HepG2 (cell line): ENCODE data around the gene MRPS7. TPM values are rescaled to one million over a fixed set of nuclear protein-coding genes. Genes with fewer than 3 reads are reported as not detected.

ENCODE experiments used
- CEBPG ChIP-seq: IDR thresholded peaks from 2 replicates; pipeline ENCODE4 v1.6.1; 2016
- CREB1 ChIP-seq, 2 experiments: fragments of 450-650 bp in 1 of 2; IDR thresholded peaks; 2 replicates each; pipeline ENCODE4 v1.6.1; 2016 to 2017; ENCODE audit warnings: control low read depth in 1 of 2, mild to moderate bottlenecking in 1 of 2, missing compliant biosample characterization in 1 of 2, missing genetic modification characterization in 1 of 2
- GATA4 ChIP-seq: sonication (generic); IDR thresholded peaks from 2 replicates; pipeline ENCODE4 v1.6.1; 2016; ENCODE audit warnings: antibody characterized with exemption, low read depth, borderline replicate concordance
- IRF2 ChIP-seq: IDR thresholded peaks from 2 replicates; pipeline ENCODE4 v1.6.1; 2018; ENCODE audit warnings: missing genetic modification reagents, missing compliant biosample characterization
- KAT8 ChIP-seq: IDR thresholded peaks from 2 replicates; pipeline ENCODE4 v1.6.1; 2016; ENCODE audit warnings: missing genetic modification reagents, missing compliant biosample characterization
- MIXL1 ChIP-seq: IDR thresholded peaks from 2 replicates; pipeline ENCODE4 v1.6.1; 2016
- NAIF1 ChIP-seq: sonication (generic); formaldehyde crosslinking; IDR thresholded peaks from 2 replicates; pipeline ENCODE4 v1.5.0; 2020; ENCODE audit warnings: mild to moderate bottlenecking, missing genetic modification reagents, borderline replicate concordance
- SRSF9 ChIP-seq: fragments of 200-400 bp; formaldehyde crosslinking; IDR thresholded peaks from 2 replicates; pipeline ENCODE4 v1.6.1; 2018; ENCODE audit warnings: borderline replicate concordance, mild to moderate bottlenecking, low read depth, low read length; ENCODE audit not compliant: insufficient read depth, poor library complexity, severe bottlenecking
- TBX3 ChIP-seq: fragments of 450-650 bp; IDR thresholded peaks from 2 replicates; pipeline ENCODE4 v1.6.1; 2017; ENCODE audit warnings: antibody characterized with exemption, mild to moderate bottlenecking, inconsistent platforms, borderline replicate concordance
- ZBTB21 ChIP-seq: sonication (generic); formaldehyde crosslinking; IDR thresholded peaks from 2 replicates; pipeline ENCODE4 v1.4.0; 2020; ENCODE audit warnings: missing genetic modification reagents
- ZNF329 ChIP-seq: sonication (generic); formaldehyde crosslinking; IDR thresholded peaks from 2 replicates; pipeline ENCODE4 v1.9.0; 2021; ENCODE audit warnings: low read depth, mild to moderate bottlenecking, missing genetic modification reagents
- ZNF564 ChIP-seq: sonication (generic); formaldehyde crosslinking; IDR thresholded peaks from 2 replicates; pipeline ENCODE4 v1.8.1; 2023; ENCODE audit warnings: mild to moderate bottlenecking, missing genetic modification reagents
- ZNF615 ChIP-seq: sonication (generic); formaldehyde crosslinking; IDR thresholded peaks from 2 replicates; pipeline ENCODE4 v1.5.0; 2020; ENCODE audit warnings: mild to moderate bottlenecking, missing genetic modification reagents, borderline replicate concordance
- ZNF709 ChIP-seq: sonication (generic); formaldehyde crosslinking; IDR thresholded peaks from 2 replicates; pipeline ENCODE4 v1.5.0; 2020; ENCODE audit warnings: mild to moderate bottlenecking, missing genetic modification reagents
- ZNF737 ChIP-seq: sonication (generic); formaldehyde crosslinking; IDR thresholded peaks from 2 replicates; pipeline ENCODE4 v1.5.0; 2020; ENCODE audit warnings: missing genetic modification reagents, mild to moderate bottlenecking, borderline replicate concordance
- ZNF780A ChIP-seq: sonication (generic); formaldehyde crosslinking; IDR thresholded peaks from 2 replicates; pipeline ENCODE4 v1.8.0; 2022; ENCODE audit warnings: mild to moderate bottlenecking, missing genetic modification reagents, moderate library complexity
- polyA plus RNA-seq, 8 experiments: library from polyadenylated mRNA; depleted of rRNA in 3 of 8; stranded (reverse) in 7 of 8; unstranded in 1 of 8; fragments of >200 nt; fragmentation: Illumina TruSeq in 4 of 8; extraction: Trizol in 4 of 8; gene quantifications; 2 replicates each; pipeline versions ENCODE4 v1.2.1 to v1.2.3, GENCODE V29; 2011 to 2016; ENCODE audit warnings: low read depth in 4 of 8, missing spikeins in 1 of 8, mixed read lengths in 1 of 8; ENCODE audit not compliant: insufficient read depth in 1 of 8
- total RNA-seq, 5 experiments: library from RNA; depleted of rRNA; stranded (reverse); fragments of >200 nt; fragmentation: Illumina TruSeq; extraction: Trizol; gene quantifications; 2 replicates each; pipeline ENCODE4 v1.2.3, GENCODE V29; 2016; ENCODE audit warnings: low read depth in 1 of 5
- TF ChIP-seq, protein P1 (sequence below): sonication (generic); formaldehyde crosslinking; IDR thresholded peaks from 2 replicates; pipeline ENCODE4 v1.4.0; 2020; ENCODE audit warnings: mild to moderate bottlenecking, missing genetic modification reagents, borderline replicate concordance
- TF ChIP-seq, protein P2 (sequence below): sonication (generic); formaldehyde crosslinking; IDR thresholded peaks from 2 replicates; pipeline ENCODE4 v1.9.0; 2021; ENCODE audit warnings: missing genetic modification reagents, borderline replicate concordance
- TF ChIP-seq, protein P3 (sequence below): sonication (generic); formaldehyde crosslinking; IDR thresholded peaks from 2 replicates; pipeline ENCODE4 v1.4.0; 2020; ENCODE audit warnings: missing genetic modification reagents
- TF ChIP-seq, protein P4 (sequence below): sonication (generic); formaldehyde crosslinking; IDR thresholded peaks from 2 replicates; pipeline ENCODE4 v1.8.0; 2023; ENCODE audit warnings: mild to moderate bottlenecking, missing genetic modification reagents

Gene MRPS7
- total and polyA plus RNA-seq, 2 of the 13 experiments (the other 11 are each of a cell fraction or from before 2014, with no cell fraction given), result 97.0 to 162 TPM

DNA sequence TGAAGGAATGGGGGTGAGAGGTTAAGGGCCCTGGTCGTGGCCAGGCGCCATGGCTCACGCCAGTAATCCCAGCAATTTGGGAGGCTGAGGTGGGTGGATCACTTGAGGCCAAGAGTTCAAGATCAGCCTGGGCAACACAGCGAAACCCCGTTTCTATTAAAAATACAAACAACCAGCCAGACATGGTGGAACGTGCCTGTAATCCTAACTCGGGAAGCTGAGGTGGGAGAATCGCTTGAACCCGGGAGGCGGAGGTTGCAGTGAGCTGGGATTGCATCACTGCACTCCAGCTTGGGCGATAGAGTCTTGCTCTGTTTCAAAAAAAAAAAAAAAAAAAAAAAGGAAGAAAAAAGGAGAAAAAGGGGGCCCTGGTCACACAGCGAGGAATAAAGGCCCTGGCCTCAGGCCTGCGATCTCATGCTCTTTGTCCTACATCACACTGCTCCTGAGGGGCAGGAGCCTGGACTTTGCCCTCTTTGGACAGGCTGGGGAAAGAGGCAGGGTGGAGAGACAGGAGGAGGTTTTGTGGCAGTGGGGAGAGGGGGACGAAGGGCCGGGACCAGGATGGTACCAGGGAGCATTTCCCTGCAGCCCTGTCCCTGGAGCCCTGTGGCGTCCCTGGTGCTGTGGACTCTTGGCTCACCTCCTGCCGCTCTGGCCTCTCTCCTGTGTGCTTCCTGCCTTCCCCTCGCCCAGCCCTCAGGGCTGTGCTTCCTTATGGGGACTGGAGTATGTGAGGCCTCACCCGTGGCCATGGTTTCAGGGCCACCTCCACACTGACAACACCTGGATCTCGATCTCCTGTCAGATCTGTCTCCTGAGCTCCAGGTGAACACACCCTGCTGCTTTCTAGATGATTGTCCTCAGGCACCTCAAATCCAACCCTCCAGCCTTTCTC, 47.3 kb downstream of the MRPS7 start (continued):
- TF ChIP-seq ZNF780A (CRISPR knock-in tag) (no peak; the same call in 1 of the 2 replicates), MIXL1 (CRISPR knock-in tag) (peak; percentile 52; the same call in 1 of the 2 replicates), KAT8 (CRISPR knock-in tag) (peak; percentile 78), GATA4 (no peak; the same call in 1 of the 2 replicates), ZNF615 (CRISPR knock-in tag) (0 out of 2 replicates have a peak, but pooled peaks have one; percentile 68), NAIF1 (CRISPR knock-in tag) (no peak), ZNF329 (no peak), ZNF709 (peak; percentile 86; the same call in 1 of the 2 replicates), ZNF737 (CRISPR knock-in tag) (no peak), CEBPG (CRISPR knock-in tag) (peak; percentile 71), TBX3 (no peak), ZBTB21 (CRISPR knock-in tag) (peak; percentile 45; the same call in 1 of the 2 replicates), SRSF9 (no peak), ZNF564 (CRISPR knock-in tag) (peak; percentile 41; the same call in 1 of the 2 replicates), IRF2 (CRISPR knock-in tag) (peak; percentile 73; the same call in 1 of the 2 replicates), CREB1 (IDR thresholded peaks at IDR 0.05) (no peak), CREB1 (CRISPR knock-in tag; IDR thresholded peaks at IDR 0.05) (no peak)
- TF ChIP-seq, protein P1, sequence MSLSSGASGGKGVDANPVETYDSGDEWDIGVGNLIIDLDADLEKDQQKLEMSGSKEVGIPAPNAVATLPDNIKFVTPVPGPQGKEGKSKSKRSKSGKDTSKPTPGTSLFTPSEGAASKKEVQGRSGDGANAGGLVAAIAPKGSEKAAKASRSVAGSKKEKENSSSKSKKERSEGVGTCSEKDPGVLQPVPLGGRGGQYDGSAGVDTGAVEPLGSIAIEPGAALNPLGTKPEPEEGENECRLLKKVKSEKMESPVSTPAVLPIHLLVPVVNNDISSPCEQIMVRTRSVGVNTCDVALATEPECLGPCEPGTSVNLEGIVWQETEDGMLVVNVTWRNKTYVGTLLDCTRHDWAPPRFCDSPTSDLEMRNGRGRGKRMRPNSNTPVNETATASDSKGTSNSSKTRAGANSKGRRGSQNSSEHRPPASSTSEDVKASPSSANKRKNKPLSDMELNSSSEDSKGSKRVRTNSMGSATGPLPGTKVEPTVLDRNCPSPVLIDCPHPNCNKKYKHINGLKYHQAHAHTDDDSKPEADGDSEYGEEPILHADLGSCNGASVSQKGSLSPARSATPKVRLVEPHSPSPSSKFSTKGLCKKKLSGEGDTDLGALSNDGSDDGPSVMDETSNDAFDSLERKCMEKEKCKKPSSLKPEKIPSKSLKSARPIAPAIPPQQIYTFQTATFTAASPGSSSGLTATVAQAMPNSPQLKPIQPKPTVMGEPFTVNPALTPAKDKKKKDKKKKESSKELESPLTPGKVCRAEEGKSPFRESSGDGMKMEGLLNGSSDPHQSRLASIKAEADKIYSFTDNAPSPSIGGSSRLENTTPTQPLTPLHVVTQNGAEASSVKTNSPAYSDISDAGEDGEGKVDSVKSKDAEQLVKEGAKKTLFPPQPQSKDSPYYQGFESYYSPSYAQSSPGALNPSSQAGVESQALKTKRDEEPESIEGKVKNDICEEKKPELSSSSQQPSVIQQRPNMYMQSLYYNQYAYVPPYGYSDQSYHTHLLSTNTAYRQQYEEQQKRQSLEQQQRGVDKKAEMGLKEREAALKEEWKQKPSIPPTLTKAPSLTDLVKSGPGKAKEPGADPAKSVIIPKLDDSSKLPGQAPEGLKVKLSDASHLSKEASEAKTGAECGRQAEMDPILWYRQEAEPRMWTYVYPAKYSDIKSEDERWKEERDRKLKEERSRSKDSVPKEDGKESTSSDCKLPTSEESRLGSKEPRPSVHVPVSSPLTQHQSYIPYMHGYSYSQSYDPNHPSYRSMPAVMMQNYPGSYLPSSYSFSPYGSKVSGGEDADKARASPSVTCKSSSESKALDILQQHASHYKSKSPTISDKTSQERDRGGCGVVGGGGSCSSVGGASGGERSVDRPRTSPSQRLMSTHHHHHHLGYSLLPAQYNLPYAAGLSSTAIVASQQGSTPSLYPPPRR (CRISPR knock-in tag), result peak; percentile 85
- TF ChIP-seq, protein P2, sequence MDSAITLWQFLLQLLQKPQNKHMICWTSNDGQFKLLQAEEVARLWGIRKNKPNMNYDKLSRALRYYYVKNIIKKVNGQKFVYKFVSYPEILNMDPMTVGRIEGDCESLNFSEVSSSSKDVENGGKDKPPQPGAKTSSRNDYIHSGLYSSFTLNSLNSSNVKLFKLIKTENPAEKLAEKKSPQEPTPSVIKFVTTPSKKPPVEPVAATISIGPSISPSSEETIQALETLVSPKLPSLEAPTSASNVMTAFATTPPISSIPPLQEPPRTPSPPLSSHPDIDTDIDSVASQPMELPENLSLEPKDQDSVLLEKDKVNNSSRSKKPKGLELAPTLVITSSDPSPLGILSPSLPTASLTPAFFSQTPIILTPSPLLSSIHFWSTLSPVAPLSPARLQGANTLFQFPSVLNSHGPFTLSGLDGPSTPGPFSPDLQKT (CRISPR knock-in tag), result no peak
- TF ChIP-seq, protein P3, sequence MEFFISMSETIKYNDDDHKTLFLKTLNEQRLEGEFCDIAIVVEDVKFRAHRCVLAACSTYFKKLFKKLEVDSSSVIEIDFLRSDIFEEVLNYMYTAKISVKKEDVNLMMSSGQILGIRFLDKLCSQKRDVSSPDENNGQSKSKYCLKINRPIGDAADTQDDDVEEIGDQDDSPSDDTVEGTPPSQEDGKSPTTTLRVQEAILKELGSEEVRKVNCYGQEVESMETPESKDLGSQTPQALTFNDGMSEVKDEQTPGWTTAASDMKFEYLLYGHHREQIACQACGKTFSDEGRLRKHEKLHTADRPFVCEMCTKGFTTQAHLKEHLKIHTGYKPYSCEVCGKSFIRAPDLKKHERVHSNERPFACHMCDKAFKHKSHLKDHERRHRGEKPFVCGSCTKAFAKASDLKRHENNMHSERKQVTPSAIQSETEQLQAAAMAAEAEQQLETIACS (CRISPR knock-in tag), result no peak
- TF ChIP-seq, protein P4, sequence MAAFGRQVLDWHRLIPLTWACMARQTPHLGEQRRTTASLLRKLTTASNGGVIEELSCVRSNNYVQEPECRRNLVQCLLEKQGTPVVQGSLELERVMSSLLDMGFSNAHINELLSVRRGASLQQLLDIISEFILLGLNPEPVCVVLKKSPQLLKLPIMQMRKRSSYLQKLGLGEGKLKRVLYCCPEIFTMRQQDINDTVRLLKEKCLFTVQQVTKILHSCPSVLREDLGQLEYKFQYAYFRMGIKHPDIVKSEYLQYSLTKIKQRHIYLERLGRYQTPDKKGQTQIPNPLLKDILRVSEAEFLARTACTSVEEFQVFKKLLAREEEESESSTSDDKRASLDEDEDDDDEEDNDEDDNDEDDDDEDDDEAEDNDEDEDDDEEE (CRISPR knock-in tag), result 0 out of 2 replicates have a peak, but pooled peaks have one; percentile 39
